Choroid plexus epithelial cell (primary cell): Measurements from ENCODE around the gene MFSD6L.

Experiments used
- DNase-seq: peaks from one replicate; pipeline ENCODE4 v3.0.0-alpha.2; 2010; ENCODE audit warnings: low read depth
- H3K4me3 ChIP-seq: 2 replicates; pipeline ENCODE4 v1.5.1; 2011; ENCODE audit warnings: low read depth, mild to moderate bottlenecking, control low read depth, low read length, moderate library complexity
- CTCF ChIP-seq: conservative IDR thresholded peaks from 2 replicates; pipeline ENCODE4 v1.5.1; 2011; ENCODE audit warnings: low read depth, mild to moderate bottlenecking, control low read depth, inconsistent platforms, low read length, moderate library complexity

The MFSD6L gene

DNA sequence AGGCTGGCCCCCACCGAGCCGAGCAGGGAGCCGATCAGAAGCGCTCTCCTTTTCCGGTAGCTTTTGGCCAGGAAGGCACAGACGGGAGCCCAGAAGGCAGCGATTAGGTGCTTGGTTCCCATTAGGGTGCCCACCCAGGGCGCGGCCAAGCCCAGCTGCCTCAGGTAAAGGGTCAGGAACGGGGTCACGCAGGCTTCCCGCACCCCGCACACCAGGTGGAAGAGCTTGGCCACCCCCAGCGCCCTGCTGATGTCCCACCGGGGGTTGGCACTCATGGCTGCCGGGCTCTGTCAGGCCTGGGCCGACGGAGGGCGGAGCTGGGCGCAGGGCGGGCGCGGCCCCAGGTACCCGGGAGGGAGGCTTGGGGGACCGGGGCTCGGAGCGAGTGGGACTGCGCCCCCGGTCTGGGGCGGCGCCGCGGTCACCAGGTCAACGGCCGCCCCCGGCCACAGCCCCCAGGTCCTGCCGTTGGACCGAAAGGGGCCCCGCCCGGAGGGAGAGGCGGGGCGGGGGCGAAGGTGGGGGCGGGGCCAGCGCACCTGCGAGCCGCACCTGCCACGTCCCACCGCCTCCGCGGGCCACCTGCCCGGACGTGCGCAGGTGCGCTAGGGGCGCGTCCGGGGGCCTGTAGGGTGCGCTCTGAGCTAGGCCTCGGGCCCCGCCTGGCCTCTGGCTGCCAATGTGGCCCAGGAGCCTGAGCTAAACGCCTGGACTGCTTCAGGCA lies at the start of gene MFSD6L:
Gene MFSD6L (minus strand): TSS at position 520 of the 724 bp plus-strand sequence. CDS start 245 bp downstream, at position 275.
- no peak within 1 kb of the TSS for H3K4me3 ChIP-seq
- no peak for DNase-seq
- no peak for TF ChIP-seq CTCF

DNA sequence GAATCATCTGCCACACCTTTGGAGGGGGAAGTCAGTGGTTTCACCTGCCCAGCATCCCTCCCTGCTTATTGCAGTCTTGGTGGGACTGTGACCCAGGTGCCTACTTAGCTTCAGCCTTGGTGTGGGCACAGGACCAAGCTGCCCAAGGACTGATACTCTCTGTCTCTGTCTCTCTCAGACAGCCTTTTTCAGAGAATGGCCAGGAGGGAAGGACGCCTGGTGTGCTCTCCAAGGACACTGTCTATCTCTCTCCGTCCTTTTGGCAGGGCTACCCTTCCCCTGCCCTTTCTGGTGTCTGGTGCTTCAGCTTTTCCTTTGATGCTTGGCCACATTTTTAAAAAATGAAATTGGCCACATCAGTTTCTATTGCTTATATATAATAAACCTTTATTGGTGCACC lies 48.7 kb upstream of the MFSD6L start:
- DNase-seq = no peak
- TF ChIP-seq CTCF = no peak
- H3K4me3 ChIP-seq = no peak overlapping the region

GRCh38 chr17:8846768-8847211 lies 47.6 kb upstream of the MFSD6L start:
- TF ChIP-seq CTCF = no peak
- peak; percentile 64 for DNase-seq
- H3K4me3 ChIP-seq = no peak overlapping the region

GRCh38 chr17:8844229-8845218 lies 45.4 kb upstream of the MFSD6L start:
- DNase-seq = no peak
- no peak overlapping the region for H3K4me3 ChIP-seq
- no peak for TF ChIP-seq CTCF

- no peak for TF ChIP-seq CTCF
- DNase-seq = no peak
- H3K4me3 ChIP-seq = no peak overlapping the region
These were observed 44.2 kb upstream of the MFSD6L start for GRCh38 chr17:8843344-8843743.

DNA sequence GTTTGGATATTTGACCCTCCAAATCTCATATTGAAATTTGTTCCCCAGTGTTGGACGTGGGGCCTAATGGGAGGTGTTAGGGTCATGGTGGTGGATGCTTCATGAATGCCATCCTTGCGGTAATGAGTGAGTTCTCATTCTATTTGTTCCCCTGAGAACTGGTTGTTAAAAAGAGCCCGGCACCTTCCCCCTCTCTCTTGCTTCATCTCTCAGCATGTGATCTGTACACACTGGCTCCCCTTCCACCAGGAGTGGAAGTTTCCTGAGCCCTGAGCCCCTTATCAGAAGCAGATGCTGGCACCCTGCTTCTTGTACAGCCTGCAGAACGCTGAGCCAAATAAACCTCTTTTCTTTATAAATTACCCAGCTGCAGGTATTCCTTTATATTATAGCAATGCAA lies 42.7 kb upstream of the MFSD6L start:
- TF ChIP-seq CTCF = no peak
- H3K4me3 ChIP-seq = no peak overlapping the region
- DNase-seq = no peak
